CD4-positive, alpha-beta T cell treated with Interleukin-12 subunit alpha and Interleukin-12 subunit beta, for 1 hour (primary cell): Measurements from ENCODE around the gene GRPEL2.

Experiments used
- DNase-seq: peaks from one replicate; pipeline ENCODE4 v3.0.0-alpha.2; 2020

The GRPEL2 gene

DNA sequence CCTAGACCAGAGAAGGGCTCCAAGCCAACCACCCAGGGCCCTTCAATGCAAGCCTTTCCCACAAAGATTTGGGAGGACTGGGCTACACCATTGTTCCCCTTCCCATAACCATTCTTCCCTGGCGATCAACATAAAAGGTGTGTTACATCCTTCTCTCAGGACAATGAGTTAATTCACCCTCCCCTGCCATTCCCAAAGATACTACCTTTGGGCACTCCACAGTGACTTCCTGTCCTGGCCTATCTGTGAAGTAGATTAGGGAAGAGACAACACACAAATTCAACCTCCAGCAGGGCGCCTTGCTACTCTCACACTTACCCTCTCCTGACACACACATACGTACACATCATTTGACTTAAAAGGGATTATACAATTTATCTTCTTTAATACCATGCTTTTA lies 57.0 kb downstream of the GRPEL2 start:
- no peak for DNase-seq
